Testis (tissue), 2 donors: ENCODE data around the gene SLC34A1.

Experiments
- CTCF ChIP-seq, 3 experiments: fragments of 450-650 bp in 2 of 3; fragments of 200-600 bp in 1 of 3; sonication (generic) in 1 of 3; IDR thresholded peaks; one replicate each; pipeline ENCODE4 v1.5.1; 2016 to 2019; ENCODE audit warnings: antibody characterized with exemption in 3 of 3, mild to moderate bottlenecking in 2 of 3, moderate library complexity in 1 of 3
- POLR2A ChIP-seq: fragments of 450-650 bp; IDR thresholded peaks from one replicate; pipeline ENCODE4 v1.6.1; 2017; ENCODE audit warnings: antibody characterized with exemption, mild to moderate bottlenecking, moderate library complexity

GRCh38 chr5:177351392-177352329 lies 32.6 kb upstream of the SLC34A1 start, which contains the start of gene LMAN2:
- TF ChIP-seq CTCF (IDR thresholded peaks at IDR 0.05) (no peak), POLR2A (no peak)
